Measurements from ENCODE around the gene RBM43.

DNA sequence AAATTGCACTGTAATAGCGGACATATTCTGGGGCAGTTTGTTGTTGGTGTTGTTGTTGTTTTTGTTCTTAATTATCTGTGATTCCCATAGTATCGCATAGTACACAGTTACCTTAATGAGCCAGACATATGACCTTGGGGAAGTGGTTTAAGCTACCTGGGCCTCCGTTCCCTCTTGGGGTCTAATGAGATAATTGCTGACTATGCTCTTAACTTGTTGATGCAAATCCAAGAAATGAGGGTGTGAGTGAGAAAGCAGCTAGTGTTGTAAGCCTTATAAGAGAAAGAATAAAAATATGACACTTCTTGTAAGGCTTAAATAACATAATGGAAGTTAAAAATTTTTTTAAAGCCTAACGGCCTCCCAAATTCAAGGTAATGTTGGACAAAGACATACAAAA is 20.7 kb upstream of the RBM43 start:
- no peak for TF ChIP-seq CTCF (IDR thresholded peaks at IDR 0.05)
- no peak for TF ChIP-seq POLR2A (IDR thresholded peaks at IDR 0.05)
